DMS153 treated with DMSO at 0.1 percent for 48 hours (cell line): Measurements from ENCODE around the gene PDE6H.

Source experiments
- DNase-seq: peaks from one replicate; lab custom pipeline; 2025; ENCODE audit not compliant: unreplicated experiment; lab: John Stamatoyannopoulos, UW

Gene PDE6H

GRCh38 chr12:14972816-14973215, at the start of gene PDE6H:
TSS of gene PDE6H (plus strand) at chr12:14973042. CDS start at chr12:14978013, 4,971 bp downstream.
- no peak for DNase-seq

DNA sequence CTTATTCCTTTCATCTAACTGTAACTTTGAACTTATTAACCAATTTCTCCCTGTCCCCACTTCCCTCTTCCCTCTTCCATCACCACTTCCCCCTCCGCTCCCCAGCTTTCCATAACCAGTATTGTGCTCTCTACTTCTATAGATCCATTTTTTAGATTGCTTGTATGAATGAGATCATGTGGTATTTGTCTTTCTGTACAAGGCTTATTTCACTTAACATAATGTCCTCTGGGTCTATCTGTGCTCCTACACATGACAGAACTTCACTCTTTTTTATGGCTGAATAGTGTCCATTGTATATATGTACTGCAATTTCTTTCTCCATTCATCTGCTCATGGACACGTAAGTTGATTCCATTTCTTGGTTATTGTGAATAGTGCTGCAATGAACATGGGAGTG, 48.9 kb upstream of the PDE6H start:
- DNase-seq: no peak

- no peak for DNase-seq
These were observed 48.3 kb upstream of the PDE6H start for GRCh38 chr12:14924541-14924940.

GRCh38 chr12:14927267-14927666, 45.6 kb upstream of the PDE6H start:
- DNase-seq: no peak

GRCh38 chr12:14928931-14929330, 43.9 kb upstream of the PDE6H start:
- DNase-seq: no peak

DNA sequence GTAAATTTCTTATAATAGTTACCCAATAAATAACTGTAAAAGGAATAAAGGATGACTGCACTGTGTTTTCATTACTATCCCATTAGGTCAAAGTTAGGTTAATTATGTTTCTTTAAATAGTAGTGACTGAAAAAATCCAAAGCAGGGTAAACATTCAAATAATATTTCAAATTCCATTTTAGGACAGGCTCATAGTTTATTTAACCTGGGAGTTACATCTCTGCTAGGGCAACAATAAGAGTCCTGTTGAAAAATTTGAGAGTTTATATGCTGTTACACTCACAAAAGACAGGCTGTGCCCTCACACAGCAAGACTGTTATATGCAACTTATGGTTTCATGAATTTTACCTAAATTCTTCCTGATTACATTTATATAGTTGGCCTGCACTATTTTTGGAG, 42.5 kb upstream of the PDE6H start:
- DNase-seq: no peak

- no peak for DNase-seq
These were observed 41.5 kb upstream of the PDE6H start for GRCh38 chr12:14931359-14931758.

- no peak for DNase-seq
These were observed 40.9 kb upstream of the PDE6H start for GRCh38 chr12:14931791-14932560.

DNA sequence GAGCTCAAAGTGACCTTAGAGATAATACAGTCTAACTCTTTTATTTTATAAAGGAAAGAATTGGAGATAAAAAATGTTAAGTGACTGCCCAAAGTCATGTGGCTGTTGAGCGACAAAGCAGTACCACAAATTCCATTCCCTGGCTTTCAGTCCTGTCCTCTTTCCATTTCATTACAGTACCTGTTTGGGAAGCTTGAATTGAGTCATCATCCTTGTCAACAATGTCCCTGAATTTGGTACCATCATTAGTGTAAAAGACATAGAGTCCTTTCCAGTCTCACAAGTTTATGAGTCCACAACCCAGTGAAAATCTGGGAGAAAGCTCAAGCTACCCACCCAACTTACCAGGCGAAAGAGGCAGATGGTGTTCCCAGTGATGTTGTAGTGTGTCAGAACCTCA, 38.3 kb upstream of the PDE6H start:
- no peak for DNase-seq

DNA sequence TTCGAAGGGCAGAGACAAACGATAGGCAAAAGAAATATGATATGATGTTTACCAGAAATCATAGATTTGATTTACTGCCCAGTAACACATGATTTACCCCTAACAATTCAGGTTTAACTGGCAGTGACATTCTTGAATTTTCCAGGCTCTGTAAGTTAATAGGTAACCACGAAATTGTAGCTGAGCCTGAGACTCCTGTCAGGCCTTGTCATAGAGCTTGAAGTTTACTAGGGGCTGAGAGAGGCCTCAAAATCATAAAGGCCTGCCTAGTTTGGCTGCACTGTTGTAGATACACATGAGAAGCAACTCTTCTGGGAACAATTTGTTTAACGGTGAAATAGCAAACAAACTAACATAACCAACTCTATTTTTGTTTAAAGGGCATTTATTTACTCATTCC, 37.8 kb upstream of the PDE6H start:
- no peak for DNase-seq

DNA sequence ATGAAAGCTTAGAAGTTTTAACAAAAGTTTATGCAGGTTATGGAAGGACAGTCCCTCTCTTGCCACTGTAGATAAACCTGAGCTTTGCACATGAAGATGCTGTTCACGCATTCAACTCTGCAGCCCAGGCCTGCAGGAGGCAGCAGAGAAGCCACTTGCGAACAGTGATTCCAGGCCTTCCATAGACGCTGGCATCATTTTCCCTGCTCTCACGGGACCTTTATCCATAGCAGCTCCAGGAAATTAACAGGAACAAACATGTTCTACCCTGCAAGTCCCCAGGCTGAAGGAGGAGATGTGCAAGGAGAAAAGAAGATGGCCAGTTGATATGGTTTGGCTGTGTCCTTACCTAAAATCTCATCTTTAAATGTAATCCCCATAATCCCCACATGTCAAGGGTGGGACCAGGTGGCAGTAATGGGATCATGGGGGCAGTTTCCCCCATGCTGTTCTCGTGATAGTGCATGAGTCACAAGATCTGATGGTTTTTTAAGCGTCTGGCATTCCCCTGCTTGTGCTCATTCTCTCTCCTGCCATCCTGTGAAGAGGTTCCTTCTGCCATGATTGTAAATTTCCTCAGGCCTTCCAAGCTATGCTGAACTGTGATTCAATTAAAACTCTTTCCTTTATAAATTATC, 36.5 kb upstream of the PDE6H start:
- no peak for DNase-seq

GRCh38 chr12:14937014-14937413, 35.8 kb upstream of the PDE6H start:
- no peak for DNase-seq

- DNase-seq: no peak
These were observed 35.2 kb upstream of the PDE6H start for GRCh38 chr12:14937689-14938088.

- no peak for DNase-seq
These were observed 34.5 kb upstream of the PDE6H start, which contains the start of gene ERP27 for GRCh38 chr12:14938301-14938700. TSS of gene ERP27 (minus strand) at chr12:14938537. CDS start at chr12:14938508, 29 bp downstream.

- DNase-seq: no peak
These were observed 31.5 kb upstream of the PDE6H start for GRCh38 chr12:14941369-14941768.

DNA sequence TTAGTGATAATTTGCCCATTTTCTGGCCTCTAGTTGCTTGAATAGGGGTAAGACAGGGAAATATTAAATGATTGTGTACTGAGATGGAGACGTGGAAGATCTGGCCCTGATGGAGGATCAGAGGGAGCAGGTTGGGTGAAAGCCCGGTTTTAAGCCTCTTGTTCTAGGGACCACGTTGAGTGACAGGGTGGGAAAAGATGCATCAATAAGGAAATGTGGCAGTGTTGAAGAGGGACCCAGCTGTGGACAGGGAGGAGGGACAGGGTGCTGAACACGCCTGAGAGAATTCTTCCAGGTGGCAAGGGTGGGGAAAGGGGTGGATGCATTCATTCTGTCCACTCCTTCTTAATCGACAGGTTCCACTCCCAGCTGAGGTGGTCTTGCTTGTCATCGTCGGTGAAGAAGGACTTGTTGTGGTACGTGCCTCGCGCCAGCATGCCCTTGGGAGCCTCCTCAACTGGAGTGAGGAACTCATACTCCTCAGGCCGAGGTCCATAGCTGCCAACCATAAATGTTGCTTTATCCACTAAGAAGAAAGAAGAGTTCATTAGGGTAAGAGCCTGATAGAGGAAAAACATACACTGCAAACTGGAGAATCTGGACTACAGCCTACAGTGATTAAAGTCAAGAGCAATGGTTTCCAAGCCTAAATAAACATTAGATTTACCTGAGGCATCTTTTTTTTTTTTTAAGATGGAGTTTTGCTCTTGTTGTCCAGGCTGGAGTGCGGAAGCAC, 30.5 kb upstream of the PDE6H start:
- no peak for DNase-seq

GRCh38 chr12:14946162-14946561, 26.7 kb upstream of the PDE6H start:
- no peak for DNase-seq

GRCh38 chr12:14946861-14947260, 26.0 kb upstream of the PDE6H start:
- DNase-seq: no peak

DNA sequence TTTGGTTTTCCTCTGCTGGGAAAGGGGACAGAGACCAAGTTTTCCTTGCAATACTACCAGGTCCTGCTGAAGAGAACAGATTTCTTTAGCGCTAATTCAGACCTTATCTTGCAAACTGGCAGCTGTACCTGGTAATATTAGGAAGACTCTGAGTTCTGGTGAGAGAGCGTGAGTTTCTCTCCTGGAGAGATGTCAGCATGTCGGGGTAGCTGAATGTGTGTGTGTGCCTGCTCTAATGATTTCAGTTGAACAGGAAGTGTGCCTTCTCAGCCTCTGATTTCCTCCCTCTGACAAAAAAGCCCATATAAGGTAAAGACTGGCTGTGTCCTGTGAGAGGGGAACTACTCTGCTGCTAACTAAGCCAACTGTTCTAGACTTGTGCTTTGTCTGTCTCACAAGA, 24.2 kb upstream of the PDE6H start:
- DNase-seq: no peak

DNA sequence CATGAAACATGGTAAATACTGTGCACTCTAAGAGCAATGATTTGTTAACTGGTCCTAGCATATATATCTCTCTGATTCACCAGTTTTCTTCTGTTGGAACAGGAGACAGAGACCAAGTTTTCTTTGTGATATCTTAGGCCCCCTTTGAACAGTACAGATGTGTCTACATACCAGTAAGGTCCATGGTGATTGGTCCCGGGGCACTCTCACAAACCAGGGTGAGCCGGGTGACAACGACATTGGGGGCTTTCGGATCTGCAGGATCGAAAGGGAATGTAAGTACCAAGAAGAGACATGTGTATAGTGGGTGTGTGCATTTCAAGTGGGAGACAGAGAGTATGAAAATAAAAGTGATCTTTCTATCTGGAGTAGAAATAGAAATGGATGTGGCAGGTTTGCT, 23.2 kb upstream of the PDE6H start:
- no peak for DNase-seq

DNA sequence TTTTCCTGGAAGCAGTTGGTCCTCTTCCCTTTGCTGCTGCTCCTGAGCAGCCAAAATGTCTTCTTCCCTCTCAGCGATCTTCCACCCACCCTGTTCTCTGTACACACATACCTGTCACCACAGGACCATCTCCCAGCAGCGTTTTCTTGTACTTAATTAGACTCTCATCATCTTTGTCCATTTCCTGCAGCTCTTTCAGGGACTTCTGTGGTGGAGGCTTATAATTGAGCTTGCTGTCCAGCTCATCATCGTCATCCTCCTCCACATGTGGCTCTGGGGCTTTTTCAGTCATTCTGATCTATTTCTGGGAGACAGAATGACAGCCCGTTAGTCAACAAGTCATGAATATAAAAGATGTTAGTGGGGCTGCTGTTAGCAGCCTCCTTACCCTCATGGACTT, 22.4 kb upstream of the PDE6H start:
- DNase-seq: no peak
